Gastrocnemius medialis (tissue), 4 donors: ENCODE measurements around the gene PLEKHA4.
"Not testable (repeated sequence)": the region's sequence is repeated elsewhere in the genome, so short reads cannot be mapped to it uniquely, and the experiment has no call there.

Experiments used
- POLR2A ChIP-seq, 2 donors: fragments of 450-650 bp; IDR thresholded peaks; one replicate each; pipeline ENCODE4 v1.6.1; 2017; ENCODE audit warnings: antibody characterized with exemption in 2 of 2, mild to moderate bottlenecking in 2 of 2, moderate library complexity in 2 of 2
- TF ChIP-seq, protein P1 (sequence below), 5 experiments: fragments of 450-650 bp in 3 of 5; fragments of 200-600 bp in 2 of 5; sonication (generic) in 2 of 5; IDR thresholded peaks in 4 of 5; conservative IDR thresholded peaks in 1 of 5; 1 replicate in 4 of 5; 2 replicates in 1 of 5; pipeline ENCODE4 v1.5.1; 2016 to 2019; ENCODE audit warnings: antibody characterized with exemption in 5 of 5, mild to moderate bottlenecking in 3 of 5, moderate library complexity in 3 of 5

DNA sequence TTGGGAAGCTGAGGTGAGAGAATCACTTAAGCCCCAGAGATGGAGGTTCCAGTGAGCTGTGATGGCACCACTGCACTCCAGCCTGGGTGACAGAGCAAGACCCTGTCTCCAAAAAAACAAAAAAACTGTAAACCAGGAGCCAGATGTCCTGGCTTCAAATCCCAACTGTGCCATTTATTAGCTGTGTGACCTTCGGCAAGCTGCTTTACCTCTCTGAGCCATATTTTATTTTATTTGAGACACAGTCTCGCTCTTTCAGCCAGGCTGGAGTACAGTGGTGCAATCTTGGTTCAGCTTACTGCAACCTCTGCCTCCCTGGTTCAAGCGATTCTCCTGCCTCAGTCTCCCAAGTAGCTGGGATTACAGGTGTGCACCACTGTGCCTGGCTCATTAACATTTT lies 21.8 kb downstream of the PLEKHA4 start:
- TF ChIP-seq, protein P1, sequence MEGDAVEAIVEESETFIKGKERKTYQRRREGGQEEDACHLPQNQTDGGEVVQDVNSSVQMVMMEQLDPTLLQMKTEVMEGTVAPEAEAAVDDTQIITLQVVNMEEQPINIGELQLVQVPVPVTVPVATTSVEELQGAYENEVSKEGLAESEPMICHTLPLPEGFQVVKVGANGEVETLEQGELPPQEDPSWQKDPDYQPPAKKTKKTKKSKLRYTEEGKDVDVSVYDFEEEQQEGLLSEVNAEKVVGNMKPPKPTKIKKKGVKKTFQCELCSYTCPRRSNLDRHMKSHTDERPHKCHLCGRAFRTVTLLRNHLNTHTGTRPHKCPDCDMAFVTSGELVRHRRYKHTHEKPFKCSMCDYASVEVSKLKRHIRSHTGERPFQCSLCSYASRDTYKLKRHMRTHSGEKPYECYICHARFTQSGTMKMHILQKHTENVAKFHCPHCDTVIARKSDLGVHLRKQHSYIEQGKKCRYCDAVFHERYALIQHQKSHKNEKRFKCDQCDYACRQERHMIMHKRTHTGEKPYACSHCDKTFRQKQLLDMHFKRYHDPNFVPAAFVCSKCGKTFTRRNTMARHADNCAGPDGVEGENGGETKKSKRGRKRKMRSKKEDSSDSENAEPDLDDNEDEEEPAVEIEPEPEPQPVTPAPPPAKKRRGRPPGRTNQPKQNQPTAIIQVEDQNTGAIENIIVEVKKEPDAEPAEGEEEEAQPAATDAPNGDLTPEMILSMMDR (IDR thresholded peaks at IDR 0.05 in 4 of 5, conservative IDR thresholded peaks at IDR 0.05 in 1 of 5): not testable (repeated sequence)
- TF ChIP-seq POLR2A (IDR thresholded peaks at IDR 0.05): not testable (repeated sequence)
